A549 (cell line): ENCODE data around the gene GPAT3.

ENCODE experiments used
- ZFP36 ChIP-seq: fragments of 450-650 bp; IDR thresholded peaks from 2 replicates; pipeline ENCODE4 v1.6.1; 2014; ENCODE audit warnings: borderline replicate concordance; ENCODE audit not compliant: partially characterized antibody
- TF ChIP-seq, protein P1 (sequence below): fragments of >200 bp; sonication (Bioruptor Twin); formaldehyde crosslinking; IDR thresholded peaks from 3 replicates; pipeline ENCODE4 v1.5.1; 2016
- TF ChIP-seq, protein P2 (sequence below): IDR thresholded peaks from 2 replicates; pipeline ENCODE4 v1.6.1; 2012

DNA sequence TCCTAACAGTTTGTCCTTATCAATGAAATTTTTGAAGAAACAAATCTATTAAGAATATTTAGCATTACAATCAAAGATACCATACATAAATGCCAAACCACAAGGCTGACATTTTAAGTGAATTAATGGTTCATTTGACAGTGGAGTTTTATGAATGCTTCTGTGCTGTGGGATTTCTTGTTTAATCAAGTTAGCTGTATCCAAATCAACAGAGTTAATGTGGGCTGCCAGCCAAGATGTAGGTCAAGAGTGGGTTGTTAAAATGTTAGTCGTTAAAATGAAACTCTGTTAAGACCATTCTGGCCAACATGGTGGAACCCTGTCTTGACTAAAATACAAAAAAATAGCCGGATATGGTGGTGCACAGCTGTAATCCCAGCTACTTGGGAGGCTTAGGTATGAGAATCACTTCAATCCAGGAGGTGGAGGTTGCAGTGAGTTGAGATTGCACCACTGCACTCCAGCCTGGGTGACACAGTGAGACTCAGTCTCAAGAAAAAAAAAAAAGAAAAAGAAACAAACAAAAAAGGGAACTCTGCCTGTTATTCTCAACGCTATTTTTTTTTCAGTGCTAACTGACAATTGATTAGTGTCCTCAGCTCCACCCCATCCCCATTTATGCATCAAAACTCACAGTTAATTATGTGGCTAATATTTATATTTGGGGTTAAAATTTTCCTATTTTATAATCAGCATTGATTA, 20.2 kb downstream of the GPAT3 start:
- TF ChIP-seq, protein P1, sequence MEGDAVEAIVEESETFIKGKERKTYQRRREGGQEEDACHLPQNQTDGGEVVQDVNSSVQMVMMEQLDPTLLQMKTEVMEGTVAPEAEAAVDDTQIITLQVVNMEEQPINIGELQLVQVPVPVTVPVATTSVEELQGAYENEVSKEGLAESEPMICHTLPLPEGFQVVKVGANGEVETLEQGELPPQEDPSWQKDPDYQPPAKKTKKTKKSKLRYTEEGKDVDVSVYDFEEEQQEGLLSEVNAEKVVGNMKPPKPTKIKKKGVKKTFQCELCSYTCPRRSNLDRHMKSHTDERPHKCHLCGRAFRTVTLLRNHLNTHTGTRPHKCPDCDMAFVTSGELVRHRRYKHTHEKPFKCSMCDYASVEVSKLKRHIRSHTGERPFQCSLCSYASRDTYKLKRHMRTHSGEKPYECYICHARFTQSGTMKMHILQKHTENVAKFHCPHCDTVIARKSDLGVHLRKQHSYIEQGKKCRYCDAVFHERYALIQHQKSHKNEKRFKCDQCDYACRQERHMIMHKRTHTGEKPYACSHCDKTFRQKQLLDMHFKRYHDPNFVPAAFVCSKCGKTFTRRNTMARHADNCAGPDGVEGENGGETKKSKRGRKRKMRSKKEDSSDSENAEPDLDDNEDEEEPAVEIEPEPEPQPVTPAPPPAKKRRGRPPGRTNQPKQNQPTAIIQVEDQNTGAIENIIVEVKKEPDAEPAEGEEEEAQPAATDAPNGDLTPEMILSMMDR: no peak
- TF ChIP-seq ZFP36: no peak
- TF ChIP-seq, protein P2, sequence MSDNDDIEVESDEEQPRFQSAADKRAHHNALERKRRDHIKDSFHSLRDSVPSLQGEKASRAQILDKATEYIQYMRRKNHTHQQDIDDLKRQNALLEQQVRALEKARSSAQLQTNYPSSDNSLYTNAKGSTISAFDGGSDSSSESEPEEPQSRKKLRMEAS: no peak
